ENCODE data around the gene ORMDL1.
A peak's percentile ranks its signal among the peaks of the same experiment; 100 is the strongest.

The ORMDL1 gene

DNA sequence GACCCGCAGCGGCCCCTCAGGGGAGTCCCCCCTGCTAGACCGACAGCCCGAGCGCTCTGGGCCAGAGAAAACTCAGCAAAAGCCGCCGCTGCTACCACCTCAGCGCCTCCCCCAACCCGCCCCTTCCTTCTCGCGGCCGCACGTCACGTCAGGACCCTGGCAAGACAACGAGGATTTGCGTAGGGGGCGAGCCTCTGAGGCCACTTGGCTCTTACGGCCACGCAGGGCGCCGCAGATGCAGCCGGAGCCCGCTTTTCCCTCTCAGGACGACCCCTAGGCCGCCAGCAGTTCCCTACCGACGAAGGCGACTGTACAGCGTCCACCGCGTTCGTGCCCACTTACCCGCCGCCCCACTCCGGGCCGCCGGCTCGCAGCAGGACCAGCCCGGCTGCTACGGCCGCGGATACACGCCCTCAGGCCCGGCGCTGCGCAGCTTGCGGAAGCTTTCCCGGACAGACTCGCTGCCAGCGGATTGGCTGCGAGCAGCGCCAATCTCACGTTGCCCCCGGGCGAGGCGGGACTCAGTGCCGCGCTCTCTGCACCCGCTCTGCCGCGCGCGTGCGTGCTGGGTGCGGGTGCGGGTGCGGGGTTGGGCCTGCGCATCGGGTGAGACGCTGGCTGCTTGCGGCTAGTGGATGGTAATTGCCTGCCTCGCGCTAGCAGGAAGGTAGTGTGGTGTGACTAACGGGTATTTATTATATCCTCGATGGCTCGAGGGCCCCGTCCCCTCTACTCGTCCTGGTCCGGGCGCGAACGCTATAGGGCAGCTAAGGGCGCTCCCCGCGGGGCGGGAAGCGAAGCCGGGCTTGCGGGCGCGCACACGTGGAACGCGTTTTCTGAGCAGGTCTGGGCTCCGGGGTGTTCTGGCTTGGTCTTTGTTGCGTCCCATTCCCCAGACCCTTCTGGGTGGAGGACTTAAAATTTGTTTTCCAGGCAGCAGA is at the start of gene ORMDL1, which contains the start of gene PMS1:
ORMDL1 (minus strand) TSS at position 413 of the 941 bp plus-strand sequence. CDS start 1,744 bp downstream, outside the sequence.
PMS1 (plus strand) TSS at position 524 of the 941 bp plus-strand sequence. CDS start 7,360 bp downstream, outside the sequence.
- DNase-seq: peak; percentile 43

DNA sequence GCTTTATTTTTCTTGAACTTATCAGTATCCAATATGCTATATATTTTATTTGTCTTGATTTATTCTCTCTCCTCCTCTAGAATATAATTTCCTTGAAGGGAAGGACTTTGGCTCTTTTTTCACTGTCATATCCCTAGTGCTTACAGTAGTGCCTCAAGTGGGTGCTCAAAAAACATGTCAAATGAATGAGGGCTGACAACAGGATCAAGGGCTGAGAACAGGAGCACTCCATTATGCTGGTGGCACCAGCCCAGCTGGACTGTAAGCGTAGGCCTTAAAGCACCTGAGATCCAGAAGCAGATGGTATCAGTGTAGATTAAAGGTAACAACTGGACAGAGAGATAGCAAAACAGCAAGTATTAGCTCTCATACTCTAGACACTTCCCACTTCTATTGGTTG is 46.4 kb upstream of the ORMDL1 start:
- DNase-seq: no peak

DNA sequence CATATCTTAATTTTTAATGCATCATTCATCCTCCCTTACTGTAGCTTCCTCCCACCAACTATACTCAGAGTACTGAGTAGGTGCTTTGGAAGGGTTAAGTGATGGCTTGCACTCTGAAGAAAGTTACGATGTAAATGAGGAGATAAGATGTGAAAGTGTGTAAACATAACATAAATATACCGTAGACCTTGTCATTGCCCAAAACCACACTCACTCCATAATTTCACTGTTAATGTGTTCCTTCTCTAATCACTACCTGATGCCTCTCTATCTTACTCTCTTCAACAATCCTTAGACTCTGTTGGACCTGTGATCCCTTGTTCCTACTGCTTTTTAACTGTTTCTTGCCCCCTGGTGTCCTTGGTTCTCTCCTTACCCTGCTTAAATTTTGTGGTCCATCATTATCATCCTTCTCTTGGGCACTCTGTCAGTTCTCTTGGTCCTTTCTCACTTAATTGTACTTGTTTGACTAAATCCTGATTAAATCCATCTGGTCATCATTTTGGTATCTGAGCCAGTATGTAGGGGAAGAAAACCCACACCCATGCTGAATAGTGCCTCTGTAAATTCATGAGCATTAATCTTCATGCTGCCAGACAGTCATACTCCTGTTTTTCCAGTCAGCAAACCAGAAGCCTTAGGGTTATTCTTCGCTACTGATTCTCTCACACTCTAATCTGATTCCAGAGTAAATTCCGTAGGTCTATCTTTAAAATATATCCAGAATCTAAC is 45.1 kb upstream of the ORMDL1 start:
- DNase-seq: no peak

- no peak for DNase-seq
Observed at GRCh38 chr2:189826039-189826438, 41.9 kb upstream of the ORMDL1 start.

GRCh38 chr2:189824694-189825396 is 40.7 kb upstream of the ORMDL1 start:
- no peak for DNase-seq

- no peak for DNase-seq
Observed at GRCh38 chr2:189821953-189822748, 38.0 kb upstream of the ORMDL1 start.

DNA sequence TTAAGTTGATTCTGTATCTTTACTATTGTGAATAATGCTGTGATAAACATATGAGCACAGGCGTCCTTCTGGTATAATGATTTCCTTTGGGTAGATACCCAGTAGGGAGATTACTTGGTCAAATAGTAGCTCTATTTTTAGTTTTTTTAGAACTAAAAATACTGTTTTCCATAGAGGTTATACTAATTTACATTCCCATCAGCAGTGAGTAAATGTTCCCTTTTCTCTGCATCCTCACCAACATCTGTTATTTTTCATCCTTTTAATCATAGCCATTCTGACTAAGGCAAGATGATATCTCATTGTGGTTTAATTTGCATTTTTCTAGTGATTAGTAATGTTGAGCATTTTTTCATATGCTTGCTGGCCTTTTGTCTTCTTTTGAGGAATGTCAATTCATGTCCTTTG is 35.2 kb upstream of the ORMDL1 start:
- no peak for DNase-seq

GRCh38 chr2:189818249-189819038 is 34.3 kb upstream of the ORMDL1 start:
- no peak for DNase-seq

- DNase-seq: no peak
Observed at GRCh38 chr2:189803431-189803830, 19.3 kb upstream of the ORMDL1 start.

DNA sequence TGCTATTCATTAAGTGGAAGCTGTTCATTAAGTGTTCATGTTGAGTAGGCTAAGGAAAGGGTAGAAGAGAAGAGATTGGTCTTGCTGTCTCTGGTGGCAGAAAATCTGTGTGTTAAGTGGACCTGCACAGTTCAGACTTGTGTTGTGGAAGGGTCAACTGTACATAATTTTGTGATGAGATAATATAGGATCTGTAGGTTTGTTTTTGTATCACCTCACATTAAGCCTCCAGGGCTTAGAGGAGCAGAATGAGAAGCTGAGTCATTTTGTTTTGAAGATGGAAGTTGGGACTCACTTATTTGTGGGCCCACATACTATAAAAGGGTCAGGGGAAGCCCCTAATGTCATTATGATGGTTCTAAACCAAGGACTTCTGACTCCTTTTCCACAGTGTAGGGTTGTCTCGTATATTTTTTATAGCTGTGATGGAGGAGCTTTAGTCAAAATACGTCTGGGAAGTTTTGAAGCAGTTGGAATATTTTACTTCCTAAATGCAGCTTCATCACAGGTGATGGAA is 18.3 kb upstream of the ORMDL1 start:
- DNase-seq: no peak

- DNase-seq: no peak
Observed at GRCh38 chr2:189799531-189799930, 15.4 kb upstream of the ORMDL1 start.

DNA sequence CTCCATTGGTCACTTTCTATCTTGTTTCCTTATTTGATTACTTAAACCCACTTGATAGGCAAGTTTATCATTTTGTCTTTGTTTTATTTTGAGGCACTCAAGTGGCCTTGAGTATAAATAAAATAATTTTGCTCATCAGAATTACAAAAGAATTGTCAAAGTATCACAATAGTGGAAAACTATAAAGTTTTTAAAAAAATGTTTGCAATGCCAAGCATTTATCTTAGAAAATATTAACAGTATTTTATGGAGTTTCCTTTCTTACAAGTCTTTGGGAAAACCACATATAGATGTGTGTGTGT is 14.8 kb upstream of the ORMDL1 start:
- DNase-seq: no peak

GRCh38 chr2:189798312-189799029 is 14.3 kb upstream of the ORMDL1 start:
- no peak for DNase-seq

GRCh38 chr2:189797902-189798301 is 13.8 kb upstream of the ORMDL1 start:
- no peak for DNase-seq

- no peak for DNase-seq
Observed at GRCh38 chr2:189794310-189794709, 10.2 kb upstream of the ORMDL1 start.

DNA sequence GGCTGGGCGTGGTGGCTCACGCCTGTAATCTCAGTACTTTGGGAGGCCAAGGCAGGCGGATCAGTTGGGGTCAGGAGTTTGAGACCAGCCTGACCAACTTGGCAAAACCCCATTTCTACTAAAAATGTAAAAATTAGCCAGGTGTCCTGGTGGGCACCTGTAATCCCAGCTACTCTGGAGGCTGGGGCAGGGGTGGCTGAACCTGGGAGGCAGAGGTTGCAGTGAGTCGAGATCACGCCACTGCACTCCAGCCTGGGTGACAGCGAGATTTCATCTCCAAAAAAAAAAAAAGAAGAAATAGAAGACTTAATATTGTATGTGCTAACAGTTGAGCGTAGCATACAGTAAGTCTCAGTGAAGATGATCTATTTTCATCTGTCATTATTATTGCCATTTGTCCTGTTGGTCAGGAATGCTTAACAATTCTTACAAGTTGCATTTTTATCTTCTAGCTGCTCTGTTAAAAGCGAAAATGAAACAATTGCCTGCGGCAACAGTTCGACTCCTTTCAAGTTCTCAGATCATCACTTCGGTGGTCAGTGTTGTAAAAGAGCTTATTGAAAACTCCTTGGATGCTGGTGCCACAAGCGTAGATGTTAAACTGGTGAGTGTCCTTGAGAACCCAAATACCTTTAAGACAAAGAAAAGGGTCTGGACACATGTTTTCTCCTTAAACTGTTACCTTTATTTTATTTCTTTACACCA is 7.4 kb upstream of the ORMDL1 start:
- DNase-seq: no peak

DNA sequence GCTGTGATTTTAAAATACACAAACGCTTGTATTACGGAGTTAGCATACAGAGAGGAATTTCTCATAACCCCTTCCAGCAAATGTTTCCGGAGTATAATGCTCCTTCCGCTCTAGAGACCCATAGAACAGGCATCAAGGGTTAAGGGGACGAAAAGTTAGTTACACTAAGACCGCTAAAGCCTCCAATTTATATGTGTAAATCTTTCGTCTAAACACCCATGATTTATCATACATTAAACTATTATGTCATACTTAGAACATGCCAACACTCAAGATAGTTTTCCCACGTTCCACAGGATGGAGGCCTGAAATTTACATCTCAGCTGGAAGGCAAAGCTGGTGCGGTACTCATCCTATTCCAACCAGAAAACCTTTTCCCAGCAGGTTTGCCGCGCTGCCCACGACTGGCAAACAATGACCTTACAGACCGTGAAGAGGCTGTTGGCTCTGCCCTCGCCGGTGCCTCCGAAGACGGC is 650 bp downstream of the ORMDL1 start:
- DNase-seq: no peak

GRCh38 chr2:189782221-189782671 is 1.9 kb downstream of the ORMDL1 start:
- DNase-seq: no peak

- DNase-seq: no peak
Observed at GRCh38 chr2:189772212-189772611, 11.9 kb downstream of the ORMDL1 start.
